GM19351 (cell line): Measurements from ENCODE around the gene ICAM2.

Source experiments
- ATAC-seq: cut with Tn5 transposase; IDR thresholded peaks from one replicate; pipeline ENCODE4 v1.9.1; 2021; ENCODE audit warnings: mild to moderate bottlenecking, moderate library complexity; ENCODE audit not compliant: unreplicated experiment

The ICAM2 gene

DNA sequence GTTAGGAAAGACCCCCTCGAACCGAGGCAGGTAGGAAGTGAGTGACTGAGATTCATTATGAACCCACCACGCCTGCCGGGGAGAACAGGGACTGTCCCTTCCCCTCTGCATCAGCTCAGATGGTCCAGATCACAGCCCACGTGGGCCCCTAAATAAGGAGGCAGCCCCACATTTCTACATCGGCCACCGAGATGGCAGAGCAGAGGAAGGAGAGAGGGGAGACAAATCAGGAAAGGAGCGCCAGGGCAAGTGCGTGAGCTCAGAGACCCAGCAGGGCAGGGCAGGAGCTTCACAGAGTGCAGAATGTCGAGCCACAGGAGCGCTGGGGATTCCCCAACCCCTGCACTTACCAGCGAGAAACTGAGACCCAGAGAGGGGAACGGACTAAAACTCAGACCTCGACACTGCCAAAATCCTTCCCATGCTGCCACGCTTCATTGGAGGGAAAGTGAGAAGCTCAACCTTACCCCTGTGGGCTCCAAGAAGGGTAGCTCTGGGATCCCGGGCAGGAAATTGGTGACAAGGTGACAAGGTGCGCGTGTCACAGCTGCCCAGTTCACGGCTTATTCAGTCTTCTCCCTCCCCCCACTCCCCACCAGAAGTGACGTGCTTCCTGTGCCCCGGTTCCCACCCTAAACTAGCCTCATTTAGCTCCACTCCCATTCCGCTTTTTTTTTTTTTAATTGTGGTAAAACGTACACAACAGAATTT, at the start of gene ICAM2:
TSS of gene ICAM2 (minus strand) at position 578 of the 711 bp plus-strand sequence. CDS start 13,942 bp downstream, outside the sequence.
- ATAC-seq: peak; percentile 70

DNA sequence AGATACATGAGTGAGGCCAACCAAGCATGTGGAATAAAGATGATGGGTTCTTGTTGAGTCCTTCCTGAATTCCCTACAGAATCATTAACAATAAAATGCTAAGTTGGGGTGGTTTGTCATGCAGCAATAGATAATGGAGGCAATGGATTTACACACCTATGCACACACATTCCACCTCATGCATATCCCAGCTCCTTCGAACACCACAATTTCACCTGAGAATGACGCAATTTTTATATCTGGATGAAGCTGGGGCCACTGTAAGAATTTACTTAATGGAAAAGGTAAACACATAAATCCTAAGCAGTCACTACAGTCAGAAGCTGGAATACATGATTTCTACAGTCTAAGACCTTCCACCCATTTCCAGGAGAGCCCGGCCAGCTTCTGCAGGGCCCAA, 49.8 kb upstream of the ICAM2 start:
- no peak for ATAC-seq

DNA sequence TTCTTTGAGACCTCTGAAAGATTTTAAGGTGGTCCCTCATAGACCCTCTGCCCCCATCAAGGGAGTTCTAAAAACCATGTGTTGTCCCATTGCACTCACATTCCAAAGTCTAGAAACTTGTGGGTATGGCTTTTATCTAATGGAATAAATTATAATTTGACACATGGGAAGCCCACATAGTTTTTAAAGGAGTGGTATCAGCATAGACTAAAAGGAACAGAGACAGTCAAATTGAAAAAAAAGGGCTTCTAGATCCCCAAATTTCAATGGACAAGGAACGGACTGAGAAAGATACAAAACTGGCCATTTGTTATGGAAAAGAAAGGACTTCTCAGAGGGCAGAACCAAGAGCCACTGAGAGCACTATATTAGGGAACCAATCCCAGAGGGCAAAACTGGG, 48.7 kb upstream of the ICAM2 start:
- no peak for ATAC-seq

- ATAC-seq: no peak
Observed at GRCh38 chr17:64067657-64068056, 47.2 kb upstream of the ICAM2 start.

GRCh38 chr17:64066716-64067115, 46.3 kb upstream of the ICAM2 start:
- no peak for ATAC-seq

DNA sequence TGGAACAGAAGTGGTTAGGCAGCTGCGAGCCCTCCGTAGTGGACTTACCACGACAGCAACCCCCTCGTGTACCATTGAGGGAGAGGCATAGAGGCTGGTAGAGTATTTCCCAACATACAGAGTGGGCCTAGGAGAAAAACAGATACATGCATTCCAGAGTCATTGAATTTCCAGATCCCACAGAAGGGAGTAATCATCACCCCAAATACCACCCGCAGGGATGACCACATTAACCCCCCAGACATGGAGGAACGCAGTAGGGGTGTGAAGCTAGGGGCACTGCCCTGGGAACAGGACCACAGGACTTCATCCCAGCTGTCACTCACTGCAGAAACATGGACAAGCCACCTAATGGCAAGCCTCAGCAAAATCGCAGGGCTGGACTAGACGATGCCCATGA, 44.7 kb upstream of the ICAM2 start:
- no peak for ATAC-seq

GRCh38 chr17:64064331-64064730, 43.9 kb upstream of the ICAM2 start:
- ATAC-seq: no peak

DNA sequence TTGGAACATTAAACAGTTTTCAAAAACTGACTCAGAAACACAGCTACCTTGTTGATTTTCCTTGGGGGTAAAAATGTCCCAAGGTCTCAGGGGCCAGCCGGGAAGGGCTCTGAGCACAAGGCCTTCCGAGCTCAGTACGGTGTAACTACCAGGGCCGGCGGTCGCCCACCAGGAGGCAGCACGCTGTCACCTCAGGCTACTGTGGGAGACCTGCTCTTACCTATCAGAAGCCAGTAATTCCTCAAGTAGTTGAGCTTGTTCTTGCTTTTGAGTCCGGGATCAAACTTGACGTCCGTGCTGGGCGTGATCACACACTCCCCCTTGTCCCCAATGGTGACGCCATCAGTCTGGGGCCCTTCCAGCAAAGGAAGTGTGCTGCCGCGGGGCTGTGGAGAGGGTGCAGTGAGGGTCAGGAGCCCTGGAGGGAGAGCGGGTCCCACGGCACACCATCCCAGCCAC, 43.4 kb upstream of the ICAM2 start:
- ATAC-seq: no peak

DNA sequence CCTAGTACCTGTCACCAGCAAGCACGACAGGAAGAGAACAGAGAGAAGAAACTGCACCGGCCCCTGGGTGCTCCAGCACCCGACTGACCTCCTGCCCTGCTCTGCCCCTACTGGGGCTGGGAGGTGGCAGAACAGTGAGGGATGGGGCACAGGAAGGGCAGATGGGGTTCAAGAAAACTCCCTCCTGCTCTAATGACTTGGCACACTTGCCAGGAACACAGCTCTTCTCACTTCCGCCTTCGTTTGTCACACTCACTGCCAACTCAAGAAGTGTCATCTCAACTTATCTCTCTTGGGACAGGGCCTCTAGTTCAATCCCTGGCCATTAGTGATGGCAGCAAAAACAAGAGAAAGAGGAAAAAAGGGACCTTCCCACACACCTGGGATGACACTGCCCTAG, 42.7 kb upstream of the ICAM2 start:
- no peak for ATAC-seq

DNA sequence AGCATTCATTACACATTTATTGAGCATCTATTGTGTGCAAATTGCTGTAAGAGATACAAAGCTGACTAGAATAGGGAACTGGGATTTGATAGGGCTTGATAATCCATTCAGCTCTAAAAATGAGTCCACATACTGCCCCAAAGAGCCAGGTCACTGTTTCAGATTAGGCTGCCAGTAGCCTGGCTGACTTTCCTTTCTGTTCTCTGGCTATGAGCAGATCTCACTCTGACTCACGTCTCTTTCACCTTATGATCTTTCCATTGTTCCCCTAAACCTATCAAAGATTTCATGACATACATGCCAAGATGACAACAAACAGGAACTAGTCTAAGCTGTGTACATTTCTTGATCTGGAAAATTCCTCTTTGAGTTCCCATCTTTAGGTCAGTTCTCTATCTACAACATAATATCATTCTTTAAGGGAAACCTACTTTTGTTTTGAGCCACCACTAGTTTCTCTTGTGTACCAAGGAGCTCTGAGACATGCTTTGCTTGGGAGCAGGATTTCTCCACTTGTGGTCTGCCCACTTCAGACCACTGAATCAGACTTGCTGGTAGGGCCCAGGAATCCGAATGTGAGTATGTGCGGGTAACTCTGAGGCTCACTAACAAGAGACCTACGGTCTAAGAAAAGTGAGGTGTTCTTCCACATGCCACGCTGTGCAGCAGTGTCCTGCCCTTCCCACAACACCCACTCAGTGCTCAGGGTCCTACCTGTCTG, 40.9 kb upstream of the ICAM2 start:
- no peak for ATAC-seq

GRCh38 chr17:64060331-64060730, 39.9 kb upstream of the ICAM2 start:
- ATAC-seq: no peak

GRCh38 chr17:64059756-64060155, 39.3 kb upstream of the ICAM2 start:
- ATAC-seq: no peak

DNA sequence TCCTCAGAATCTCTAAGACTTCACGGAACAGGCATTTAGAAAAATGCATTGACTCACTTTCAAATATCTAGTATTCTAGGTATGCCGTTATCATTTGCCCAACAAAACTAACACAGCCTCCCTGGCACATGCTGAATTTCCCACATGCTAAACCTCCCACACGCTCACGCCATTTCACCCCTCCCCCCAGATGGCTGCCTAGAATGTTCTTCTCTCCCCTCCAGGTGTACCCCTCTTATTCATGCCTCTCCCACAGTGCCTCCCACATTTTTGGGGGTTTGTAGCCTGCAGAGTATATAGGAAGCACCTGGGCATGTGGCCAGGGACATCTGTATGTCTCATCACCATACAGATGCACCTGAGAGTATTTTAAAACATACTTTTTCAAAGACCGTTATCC, 38.2 kb upstream of the ICAM2 start:
- ATAC-seq: no peak

DNA sequence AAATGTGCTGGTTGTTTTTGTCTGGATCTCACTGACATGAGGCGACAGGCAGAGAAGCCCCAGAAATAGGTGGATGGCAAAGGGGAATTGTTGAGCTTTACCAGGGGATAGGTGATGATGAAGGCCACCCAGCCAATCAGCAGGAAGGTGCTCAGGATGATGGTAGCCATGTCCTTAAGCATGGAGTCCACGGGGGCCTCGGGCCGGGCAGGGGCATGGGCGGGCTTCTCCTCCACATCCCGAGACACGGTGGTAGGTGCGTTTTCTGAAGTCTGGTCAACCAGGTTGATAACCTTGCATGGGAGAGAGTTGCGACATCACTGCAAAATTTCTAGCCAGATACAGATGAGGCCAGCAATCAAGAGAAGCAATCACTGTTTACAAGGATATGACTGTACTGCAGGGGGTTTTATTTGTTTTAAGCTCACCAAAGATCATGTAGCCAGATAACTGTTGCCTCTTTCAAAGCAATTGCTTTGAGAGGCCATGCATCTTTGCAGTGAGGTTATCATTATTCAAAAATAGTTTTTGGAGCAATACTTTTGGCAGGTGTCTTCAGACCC, 37.3 kb upstream of the ICAM2 start:
- no peak for ATAC-seq

- ATAC-seq: peak; percentile 83
Observed at GRCh38 chr17:64056269-64057005, 36.0 kb upstream of the ICAM2 start.

- no peak for ATAC-seq
Observed at GRCh38 chr17:64055183-64056142, 35.0 kb upstream of the ICAM2 start.

GRCh38 chr17:64054304-64054703, 33.9 kb upstream of the ICAM2 start:
- ATAC-seq: no peak

- ATAC-seq: no peak
Observed at GRCh38 chr17:64053101-64053500, 32.7 kb upstream of the ICAM2 start.

- ATAC-seq: no peak
Observed at GRCh38 chr17:64051153-64051552, 30.7 kb upstream of the ICAM2 start.

GRCh38 chr17:64048805-64049204, 28.4 kb upstream of the ICAM2 start:
- no peak for ATAC-seq
